IPS-11a (cell line): ENCODE measurements around the gene DHX58.

Experiments used
- H3K4me3 ChIP-seq: one replicate; pipeline ENCODE4 v1.5.1; 2013; ENCODE audit warnings: low read depth, low read length, control low read depth

Gene DHX58

GRCh38 chr17:42111265-42111636 lies 1.3 kb downstream of the DHX58 start:
- H3K4me3 ChIP-seq = no peak overlapping the region

GRCh38 chr17:42110301-42111264 lies 1.9 kb downstream of the DHX58 start:
- no peak overlapping the region for H3K4me3 ChIP-seq

- no peak overlapping the region for H3K4me3 ChIP-seq
Measured at GRCh38 chr17:42109086-42109485, 3.4 kb downstream of the DHX58 start.

GRCh38 chr17:42107597-42108576 lies 4.6 kb downstream of the DHX58 start:
- peak overlapping the region; percentile 43 for H3K4me3 ChIP-seq

DNA sequence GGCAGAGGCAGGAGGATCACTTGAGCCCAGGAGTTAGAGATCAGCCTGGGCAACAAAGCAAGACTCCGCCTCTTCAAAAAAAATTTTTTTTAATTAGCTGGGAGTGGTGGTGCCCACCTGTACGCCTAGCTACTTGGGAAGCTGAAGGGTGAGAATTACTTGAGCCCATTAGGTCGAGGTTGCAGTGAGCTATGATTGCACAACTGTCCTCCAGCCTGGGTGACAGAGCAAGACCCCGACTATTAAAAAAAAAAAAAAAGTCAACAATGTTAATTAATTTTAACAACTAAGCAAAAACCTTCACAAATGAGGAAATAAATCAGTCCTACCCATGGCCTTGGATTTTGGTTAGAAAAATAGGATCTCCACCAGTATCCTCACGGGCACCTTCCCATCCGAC lies 5.4 kb downstream of the DHX58 start:
- H3K4me3 ChIP-seq = no peak overlapping the region

DNA sequence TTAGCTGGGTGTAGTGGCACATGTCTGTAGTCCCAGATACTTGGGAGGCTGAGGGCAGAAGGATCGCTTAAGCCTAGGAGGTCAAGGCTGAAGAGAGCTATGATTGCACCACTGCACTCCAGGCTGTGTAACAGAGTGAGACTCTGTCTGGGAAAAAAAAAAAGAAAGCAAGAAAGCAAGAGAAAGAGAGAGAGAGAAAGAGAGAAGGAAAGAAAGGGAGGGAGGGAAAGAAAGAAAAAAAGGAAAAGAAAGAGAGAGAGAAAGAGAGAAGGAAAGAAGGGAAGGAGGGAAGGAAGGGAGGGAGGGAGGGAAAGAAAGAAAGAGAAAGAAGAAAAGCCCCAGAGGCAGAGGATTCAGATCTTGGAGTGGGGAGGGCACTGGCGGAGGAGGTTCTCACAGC lies 6.5 kb downstream of the DHX58 start:
- no peak overlapping the region for H3K4me3 ChIP-seq

DNA sequence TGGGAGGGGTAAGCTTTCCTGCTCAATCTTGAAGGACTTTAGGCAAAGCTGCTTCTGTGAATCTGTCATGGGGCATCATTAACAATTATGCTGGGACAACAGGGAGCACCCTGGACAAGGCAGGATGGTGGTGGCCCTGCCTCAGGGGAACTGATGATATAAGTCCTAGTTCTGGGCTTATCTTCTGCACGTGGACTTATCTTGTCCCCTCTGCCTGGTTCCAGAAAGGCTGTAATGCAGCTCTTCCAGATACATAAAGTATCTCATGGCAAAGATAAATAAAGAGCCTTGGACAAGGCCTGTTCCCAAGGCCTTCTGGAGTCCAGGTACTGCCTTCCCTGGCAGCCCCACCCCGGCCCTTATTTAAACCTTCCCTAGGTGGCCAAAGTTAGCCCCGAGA lies 8.2 kb downstream of the DHX58 start:
- no peak overlapping the region for H3K4me3 ChIP-seq

GRCh38 chr17:42103221-42103954 lies 9.1 kb downstream of the DHX58 start:
- H3K4me3 ChIP-seq = no peak overlapping the region

DNA sequence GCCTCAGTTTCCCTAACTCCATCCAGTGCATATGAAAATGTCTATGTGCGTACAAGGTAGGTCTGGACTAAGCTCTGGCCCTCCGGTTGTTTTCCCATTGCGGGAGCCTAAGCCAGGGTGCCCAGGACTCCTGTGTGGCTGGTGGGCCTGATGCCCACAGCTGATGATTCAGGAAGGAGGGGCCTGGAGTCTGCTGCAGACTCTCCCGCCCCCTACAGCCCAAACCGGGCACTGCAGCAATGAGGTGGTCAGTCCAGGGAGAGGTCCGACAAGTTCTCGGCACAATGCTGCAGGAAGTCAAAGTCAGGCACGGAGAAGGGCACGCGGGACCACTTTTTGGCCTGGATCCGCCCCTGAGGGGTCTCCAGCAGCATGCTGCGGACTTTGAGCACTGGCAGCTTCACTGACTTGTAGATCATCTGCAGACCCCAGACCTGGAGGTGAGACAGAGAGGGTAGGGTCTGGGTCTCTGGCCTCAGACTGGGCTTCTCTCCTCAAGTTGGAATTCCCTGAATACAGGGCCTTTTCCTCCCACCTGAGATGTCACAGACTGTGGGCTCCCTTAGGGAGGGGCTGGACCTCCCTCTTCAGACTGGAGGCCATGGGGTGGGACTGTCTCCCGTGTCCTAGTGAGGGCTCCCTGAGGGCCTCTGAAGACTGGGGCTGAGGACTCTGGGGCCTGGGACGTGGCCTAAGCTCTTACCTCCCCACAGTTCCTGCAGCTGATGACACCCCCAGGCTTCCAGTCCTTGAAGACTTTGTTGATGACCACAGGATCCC lies 10.8 kb downstream of the DHX58 start:
- H3K4me3 ChIP-seq = no peak overlapping the region

GRCh38 chr17:42098730-42099399 lies 13.6 kb downstream of the DHX58 start:
- peak overlapping the region; percentile 8 for H3K4me3 ChIP-seq

- H3K4me3 ChIP-seq = peak within 1 kb of the TSS; percentile 20
Measured at GRCh38 chr17:42097691-42098631, 14.6 kb downstream of the DHX58 start, which contains the start of gene ZNF385C. TSS of gene ZNF385C (minus strand) at chr17:42098473. CDS start at chr17:42063056, 35,417 bp downstream.

- no peak overlapping the region for H3K4me3 ChIP-seq
Measured at GRCh38 chr17:42096360-42097111, 16.0 kb downstream of the DHX58 start.

GRCh38 chr17:42094375-42095069 lies 18.0 kb downstream of the DHX58 start:
- H3K4me3 ChIP-seq = no peak overlapping the region

DNA sequence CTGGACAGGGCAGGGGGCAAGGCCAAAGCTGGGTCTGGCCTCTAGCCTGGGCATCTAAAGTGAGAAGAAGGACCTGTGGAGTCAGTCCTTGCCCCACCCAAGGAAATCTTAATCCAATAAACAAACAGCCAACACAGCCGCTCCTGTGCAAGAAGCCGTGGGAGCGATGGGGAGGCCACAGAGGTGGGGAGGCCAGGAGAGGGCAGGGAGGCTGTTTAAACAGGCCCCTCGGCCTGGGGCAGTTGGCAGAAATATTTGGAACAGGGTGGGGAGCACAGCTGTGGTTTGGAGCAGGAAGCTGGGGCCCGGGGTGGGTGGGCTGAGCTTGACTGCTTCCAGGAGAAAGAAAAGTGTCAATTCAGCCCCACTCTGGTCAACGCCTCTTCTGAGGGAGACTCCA lies 19.6 kb downstream of the DHX58 start:
- H3K4me3 ChIP-seq = no peak overlapping the region

DNA sequence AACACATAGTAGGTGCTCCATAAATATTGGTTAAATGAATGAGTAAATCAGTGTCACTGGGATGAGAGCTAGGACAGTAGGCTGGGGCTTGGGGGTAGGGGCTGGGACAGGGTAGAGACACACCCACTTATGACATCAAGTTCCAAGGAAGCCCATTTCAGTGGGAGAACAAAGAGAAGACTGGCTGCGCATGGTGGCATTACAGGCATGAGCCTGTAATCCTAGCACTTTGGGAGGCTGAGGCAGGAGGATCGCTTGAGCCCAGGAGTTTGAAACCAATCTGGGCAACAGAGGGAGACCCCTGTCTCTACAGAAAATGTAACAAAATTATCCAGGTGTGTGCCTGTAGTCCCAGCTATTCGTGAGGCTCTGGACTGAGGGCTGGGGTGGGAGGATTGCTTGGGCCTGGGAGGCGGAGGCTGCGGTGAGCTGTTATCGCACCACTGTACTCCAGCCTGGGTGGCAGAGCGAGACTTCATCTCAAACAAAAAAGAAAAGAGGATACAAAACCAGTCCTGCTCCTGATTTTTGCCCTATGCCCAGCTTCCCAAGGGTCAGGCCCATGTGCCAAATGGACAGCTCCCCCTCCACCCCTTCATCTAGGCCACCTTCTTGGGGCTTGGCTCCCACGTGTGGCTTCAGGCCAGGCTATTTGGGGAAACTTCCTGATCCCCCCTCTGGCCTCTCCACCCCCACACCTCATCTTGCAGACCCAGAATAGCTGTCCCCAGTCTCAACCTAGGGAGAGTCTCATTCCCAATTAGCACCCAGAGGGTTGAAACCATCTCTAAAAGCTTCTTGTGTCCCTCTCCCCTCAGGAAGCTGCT lies 21.3 kb downstream of the DHX58 start:
- H3K4me3 ChIP-seq = no peak overlapping the region

DNA sequence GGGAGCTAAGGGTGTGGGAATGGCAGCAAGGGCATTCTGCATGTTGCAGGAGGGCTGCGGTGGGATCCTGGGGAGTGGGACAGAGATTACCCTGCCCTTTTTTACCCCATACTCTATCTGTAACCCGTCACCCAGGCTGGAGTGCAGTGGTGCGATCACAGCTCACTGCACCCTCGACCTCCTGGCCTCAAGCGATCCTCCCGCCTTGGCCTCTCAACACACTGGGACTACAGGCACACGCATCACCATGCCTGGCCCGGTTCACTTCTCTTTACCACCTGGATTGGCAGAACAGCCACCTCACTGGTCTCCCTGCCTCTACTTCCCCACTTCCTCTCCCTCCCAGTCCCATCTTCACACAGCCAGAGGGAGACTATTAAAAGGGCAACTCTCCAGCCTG lies 23.8 kb downstream of the DHX58 start:
- H3K4me3 ChIP-seq = no peak overlapping the region
